ENCODE data around the gene NXPH2. TPM values are rescaled to one million over a fixed set of nuclear protein-coding genes. Genes with fewer than 3 reads are reported as not detected.

Gene NXPH2
- total and polyA plus RNA-seq, 5 donors, result not detected

DNA sequence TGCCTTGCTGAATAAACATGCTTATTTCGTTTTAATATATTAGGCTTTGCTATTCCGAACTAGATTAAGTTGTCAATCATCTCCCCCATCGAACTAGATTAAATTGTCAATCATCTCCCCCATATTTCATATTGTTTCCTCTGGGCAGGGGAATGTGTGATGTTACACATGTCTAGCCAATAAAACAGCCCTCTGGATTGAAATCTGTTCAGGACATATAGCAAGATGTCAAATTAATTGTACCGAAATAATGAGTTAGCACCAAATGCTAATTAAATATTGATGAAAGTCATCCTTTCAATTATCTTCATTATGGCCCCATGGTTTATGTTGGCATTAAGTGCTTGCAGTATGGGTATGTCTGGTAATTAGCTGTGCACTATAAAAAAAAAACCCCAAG is 143.1 kb downstream of the NXPH2 start:
- intact Hi-C loops (cut with DNase I), result no loop called here
- Histone ChIP-seq H3K27ac (ENCODE audit: low read length) (no peak overlapping the region), H3K4me1 (ENCODE audit: control insufficient read depth, insufficient read depth, low read length) (no peaks in the 10 kb centered on the region), H3K9me3 (ENCODE audit: control insufficient read depth, low read length) (no peaks in the 10 kb centered on the region), H3K4me3 (ENCODE audit: low read length) (no peak overlapping the region), H3K27me3 (ENCODE audit: control insufficient read depth, insufficient read depth) (no peaks in the 10 kb centered on the region)
- ATAC-seq (no peak), DNase-seq (no peak)
- 79% methylated on average over 4 of the region's 4 CpGs for WGBS

DNA sequence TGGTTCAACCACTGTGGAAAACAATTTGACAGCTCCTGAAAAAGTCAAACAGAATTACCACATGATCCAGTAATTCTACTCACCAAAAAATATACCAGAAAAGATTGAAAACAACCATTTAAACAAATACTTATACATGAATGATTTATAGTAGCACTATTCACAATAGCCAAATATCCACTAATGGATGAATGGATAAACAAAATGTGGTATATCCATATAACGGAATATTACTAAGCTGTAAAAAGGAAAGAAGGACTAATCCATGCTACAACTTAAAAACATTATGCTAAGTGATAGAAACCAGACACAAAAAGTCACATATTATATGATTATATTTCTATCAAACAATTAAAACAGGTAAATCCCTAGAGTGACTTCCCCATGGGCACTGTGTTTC is 147.1 kb downstream of the NXPH2 start:
- no peaks in the 10 kb centered on the region for H3K27me3 ChIP-seq (ENCODE audit: control insufficient read depth, insufficient read depth)
- intact Hi-C loops (cut with DNase I), result no loop called here
- no peaks in the 10 kb centered on the region for H3K9me3 ChIP-seq (ENCODE audit: control insufficient read depth, low read length)
- WGBS, result 96% methylated on average over 1 of the region's 1 CpG
- no peaks in the 10 kb centered on the region for H3K4me1 ChIP-seq (ENCODE audit: control insufficient read depth, insufficient read depth, low read length)
- H3K27ac ChIP-seq (ENCODE audit: low read length), result no peak overlapping the region
- ATAC-seq (no peak), DNase-seq (no peak)
- no peak overlapping the region for H3K4me3 ChIP-seq (ENCODE audit: low read length)

DNA sequence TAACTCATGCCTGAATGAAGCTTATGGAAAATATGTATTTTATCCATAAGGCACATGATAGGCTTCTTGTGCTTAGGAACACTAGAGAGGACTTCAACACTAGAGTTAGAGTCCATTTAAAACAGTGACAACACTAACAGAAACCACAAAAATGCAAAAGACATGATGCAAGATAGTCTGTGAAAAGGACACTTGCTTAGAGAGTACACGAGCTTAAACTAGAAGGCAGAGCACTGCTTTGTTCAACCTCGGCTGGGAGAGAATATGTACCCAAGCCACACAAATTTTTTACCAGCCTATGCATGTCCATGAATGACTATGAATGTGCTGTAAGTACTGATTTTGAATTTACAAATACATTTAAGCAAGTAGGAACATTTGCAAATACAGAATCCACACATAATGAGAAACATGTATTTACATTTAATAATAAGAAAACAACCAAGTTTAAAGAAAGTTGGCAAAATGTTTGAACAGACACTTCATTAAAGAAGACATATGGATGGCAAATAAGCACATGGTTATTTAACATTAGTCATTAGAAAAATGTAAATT is 148.0 kb downstream of the NXPH2 start:
- Histone ChIP-seq H3K4me1 (ENCODE audit: control insufficient read depth, insufficient read depth, low read length) (no peaks in the 10 kb centered on the region), H3K4me3 (ENCODE audit: low read length) (no peak overlapping the region), H3K9me3 (ENCODE audit: control insufficient read depth, low read length) (no peaks in the 10 kb centered on the region), H3K27me3 (ENCODE audit: control insufficient read depth, insufficient read depth) (no peaks in the 10 kb centered on the region), H3K27ac (ENCODE audit: low read length) (no peak overlapping the region)
- DNase-seq (no peak), ATAC-seq (no peak)
- 73% methylated on average over 2 of the region's 2 CpGs for WGBS
- intact Hi-C loops (cut with DNase I), result no loop called here

DNA sequence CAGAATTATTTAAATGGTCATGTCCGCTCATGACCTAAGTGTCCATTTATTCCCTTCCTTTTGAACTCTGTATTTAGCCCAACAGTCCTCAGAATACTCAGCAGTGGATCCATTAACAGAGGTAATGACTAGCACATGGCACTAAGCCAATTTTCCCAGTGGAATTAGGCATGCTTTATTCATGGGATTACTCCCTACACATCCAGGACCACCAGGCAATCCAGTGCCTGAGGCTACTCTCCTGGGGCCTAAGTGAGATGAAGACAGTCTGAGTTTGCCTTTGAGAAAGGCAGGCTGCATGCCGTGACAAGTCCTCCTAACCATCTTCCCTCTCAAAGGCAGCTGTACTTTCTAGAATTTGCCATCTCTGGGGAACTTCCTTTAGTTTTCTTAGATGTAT is 150.0 kb downstream of the NXPH2 start:
- Histone ChIP-seq H3K27ac (ENCODE audit: low read length) (no peak overlapping the region), H3K27me3 (ENCODE audit: control insufficient read depth, insufficient read depth) (no peaks in the 10 kb centered on the region), H3K9me3 (ENCODE audit: control insufficient read depth, low read length) (no peaks in the 10 kb centered on the region), H3K4me1 (ENCODE audit: control insufficient read depth, insufficient read depth, low read length) (no peaks in the 10 kb centered on the region), H3K4me3 (ENCODE audit: low read length) (no peak overlapping the region)
- intact Hi-C loops (cut with DNase I), result no loop called here
- WGBS, result 87% methylated on average over 2 of the region's 2 CpGs
- DNase-seq (no peak), ATAC-seq (no peak)

DNA sequence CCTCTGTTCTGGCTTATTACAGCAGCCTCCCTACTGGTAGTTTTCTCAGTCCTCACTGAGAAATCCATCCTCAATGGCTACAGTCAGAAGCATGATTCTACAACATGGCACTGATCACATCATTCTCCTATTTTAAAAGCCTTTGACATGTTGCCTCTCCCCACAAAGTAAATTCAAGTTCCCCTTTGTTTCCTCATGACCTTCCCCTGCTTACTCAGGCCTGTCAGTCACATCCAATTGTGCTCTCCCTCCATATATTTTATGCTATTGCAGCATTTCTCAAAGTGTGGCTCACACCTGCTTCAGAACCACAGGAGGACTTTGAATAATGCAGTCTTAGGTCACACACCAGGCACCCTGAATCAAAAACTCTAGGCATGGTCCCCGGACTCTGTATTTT is 154.0 kb downstream of the NXPH2 start:
- H3K9me3 ChIP-seq (ENCODE audit: control insufficient read depth, low read length), result no peaks in the 10 kb centered on the region
- no peak for DNase-seq
- intact Hi-C loops (cut with DNase I), result no loop called here
- no peaks in the 10 kb centered on the region for H3K4me1 ChIP-seq (ENCODE audit: control insufficient read depth, insufficient read depth, low read length)
- ATAC-seq, result no peak
- no peak overlapping the region for H3K4me3 ChIP-seq (ENCODE audit: low read length)
- 93% methylated on average over 1 of the region's 1 CpG for WGBS
- H3K27ac ChIP-seq (ENCODE audit: low read length), result no peak overlapping the region
- H3K27me3 ChIP-seq (ENCODE audit: control insufficient read depth, insufficient read depth), result no peaks in the 10 kb centered on the region

DNA sequence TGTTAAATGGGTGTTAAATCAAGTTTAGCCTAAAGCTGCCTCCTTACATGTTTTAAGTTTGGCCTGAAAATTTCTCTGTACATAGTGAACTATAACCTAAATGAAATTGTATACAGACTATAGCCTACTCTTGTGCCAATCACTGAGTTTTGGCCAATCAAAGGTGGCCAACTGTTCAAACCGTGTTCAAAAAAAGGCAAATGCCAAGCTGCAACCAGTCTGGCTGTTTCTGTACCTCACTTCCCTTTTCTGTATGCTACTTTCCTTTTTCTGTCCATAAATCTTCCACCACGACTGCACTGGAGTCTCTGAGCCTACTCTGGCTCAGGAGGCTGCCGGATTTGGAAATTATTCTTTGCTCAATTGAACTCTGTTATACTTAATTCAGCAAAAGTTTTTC is 157.6 kb downstream of the NXPH2 start:
- no peak overlapping the region for H3K4me3 ChIP-seq (ENCODE audit: low read length)
- intact Hi-C loops (cut with DNase I), result no loop called here
- no peaks in the 10 kb centered on the region for H3K9me3 ChIP-seq (ENCODE audit: control insufficient read depth, low read length)
- H3K4me1 ChIP-seq (ENCODE audit: control insufficient read depth, insufficient read depth, low read length), result no peaks in the 10 kb centered on the region
- H3K27ac ChIP-seq (ENCODE audit: low read length), result no peak overlapping the region
- 69% methylated on average over 3 of the region's 3 CpGs for WGBS
- no peaks in the 10 kb centered on the region for H3K27me3 ChIP-seq (ENCODE audit: control insufficient read depth, insufficient read depth)
- DNase-seq (no peak), ATAC-seq (no peak)

DNA sequence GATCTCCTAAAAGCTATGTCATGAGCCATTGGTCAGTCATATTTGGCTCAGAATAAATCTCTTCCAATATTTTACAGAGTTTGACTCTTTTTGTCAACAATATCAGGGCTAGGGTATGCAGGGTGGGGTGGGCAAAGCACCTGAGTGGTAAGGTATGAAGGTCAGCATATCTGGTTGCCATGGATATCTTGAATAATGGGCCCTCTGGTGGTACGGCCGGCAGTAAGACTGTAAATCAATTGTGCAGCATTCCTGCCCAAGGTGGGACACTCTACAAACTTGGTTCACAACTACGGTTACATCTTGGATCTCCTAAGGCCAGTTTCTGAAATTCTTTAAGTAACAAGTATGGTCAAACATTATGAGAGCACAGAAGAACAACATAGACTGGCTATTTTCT is 159.1 kb downstream of the NXPH2 start:
- Histone ChIP-seq H3K27me3 (ENCODE audit: control insufficient read depth, insufficient read depth) (no peaks in the 10 kb centered on the region), H3K27ac (ENCODE audit: low read length) (no peak overlapping the region), H3K9me3 (ENCODE audit: control insufficient read depth, low read length) (no peaks in the 10 kb centered on the region), H3K4me3 (ENCODE audit: low read length) (no peak overlapping the region), H3K4me1 (ENCODE audit: control insufficient read depth, insufficient read depth, low read length) (no peaks in the 10 kb centered on the region)
- no peak for ATAC-seq
- 80% methylated on average over 3 of the region's 3 CpGs for WGBS
- intact Hi-C loops (cut with DNase I), result no loop called here
- no peak for DNase-seq

DNA sequence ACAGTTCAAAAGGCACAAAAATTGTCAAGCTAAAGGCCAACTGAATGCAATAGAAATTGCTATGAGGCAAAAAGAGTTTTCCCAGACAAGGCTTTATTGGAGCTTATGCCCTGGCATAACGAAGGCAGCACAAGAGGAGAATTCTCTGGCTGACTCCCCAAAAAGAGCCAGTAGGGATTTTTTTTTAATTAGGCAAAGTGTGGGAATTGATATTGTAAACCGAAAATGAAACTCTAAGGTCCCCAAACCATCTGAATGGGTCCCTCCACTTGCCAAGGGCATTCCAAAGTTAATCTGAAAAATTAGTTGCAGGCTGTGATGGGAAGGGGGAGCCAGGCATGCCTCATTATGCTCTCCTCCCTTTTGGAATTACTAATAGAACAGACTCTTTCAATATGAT is 159.8 kb downstream of the NXPH2 start:
- DNase-seq (no peak), ATAC-seq (no peak)
- no peaks in the 10 kb centered on the region for H3K9me3 ChIP-seq (ENCODE audit: control insufficient read depth, low read length)
- intact Hi-C loops (cut with DNase I), result no loop called here
- H3K27ac ChIP-seq (ENCODE audit: low read length), result no peak overlapping the region
- no peaks in the 10 kb centered on the region for H3K27me3 ChIP-seq (ENCODE audit: control insufficient read depth, insufficient read depth)
- H3K4me1 ChIP-seq (ENCODE audit: control insufficient read depth, insufficient read depth, low read length), result no peaks in the 10 kb centered on the region
- 60% methylated on average over 2 of the region's 2 CpGs for WGBS
- H3K4me3 ChIP-seq (ENCODE audit: low read length), result no peak overlapping the region

Measured in right cardiac atrium (tissue), 5 donors.